DMS53 treated with DMSO at 0.1 percent for 48 hours (cell line): ENCODE data around the gene LTBP1.

Experiments
- DNase-seq: peaks from one replicate; lab custom pipeline; 2025; ENCODE audit not compliant: unreplicated experiment; lab: John Stamatoyannopoulos, UW

LTBP1 gene

DNA sequence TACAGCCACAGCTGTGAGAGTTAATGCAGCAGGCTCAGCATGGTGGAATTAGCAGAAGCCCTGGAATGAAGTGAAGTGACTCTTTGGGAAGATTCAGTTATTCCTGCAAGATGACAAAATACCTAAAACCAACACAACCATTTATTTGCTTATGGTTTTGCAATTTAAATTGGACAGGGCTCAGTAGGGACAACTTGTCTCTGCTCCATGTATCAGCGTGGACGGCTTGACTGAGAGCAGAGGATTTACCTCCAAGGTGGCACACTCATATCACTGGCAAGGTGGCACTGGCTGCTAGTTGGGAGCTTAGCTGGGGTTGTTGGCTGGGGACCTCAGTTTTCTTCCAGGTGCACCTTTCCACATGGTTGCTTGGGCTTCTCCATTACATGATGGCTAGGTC lies 58.3 kb downstream of the LTBP1 start:
- no peak for DNase-seq

- no peak for DNase-seq
These were observed 62.0 kb downstream of the LTBP1 start for GRCh38 chr2:33008716-33009115.

- no peak for DNase-seq
These were observed 62.5 kb downstream of the LTBP1 start for GRCh38 chr2:33009249-33009648.

DNA sequence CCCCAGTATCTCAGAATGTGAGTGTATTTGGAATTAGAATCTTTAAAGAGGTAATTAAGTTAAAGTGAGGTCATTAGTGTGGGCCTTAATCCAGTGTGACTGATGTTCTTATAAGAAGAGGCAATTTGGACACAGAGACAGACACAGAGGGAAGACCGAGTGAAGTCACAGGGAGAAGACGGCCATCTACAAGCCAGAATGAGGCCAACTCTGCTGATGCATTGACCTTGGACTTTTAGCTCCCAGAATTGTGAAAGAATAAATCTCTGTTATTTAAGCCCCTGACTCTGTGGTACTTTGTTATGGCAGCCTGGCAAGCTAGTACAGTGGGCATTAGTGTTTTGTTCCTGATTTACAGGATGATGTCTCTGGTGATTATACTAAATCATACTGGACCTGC lies 64.6 kb downstream of the LTBP1 start:
- DNase-seq, result no peak

GRCh38 chr2:33011941-33012340 lies 65.2 kb downstream of the LTBP1 start:
- DNase-seq, result no peak

GRCh38 chr2:33013684-33014110 lies 66.9 kb downstream of the LTBP1 start:
- DNase-seq, result no peak

GRCh38 chr2:33014268-33014667 lies 67.5 kb downstream of the LTBP1 start:
- no peak for DNase-seq

DNA sequence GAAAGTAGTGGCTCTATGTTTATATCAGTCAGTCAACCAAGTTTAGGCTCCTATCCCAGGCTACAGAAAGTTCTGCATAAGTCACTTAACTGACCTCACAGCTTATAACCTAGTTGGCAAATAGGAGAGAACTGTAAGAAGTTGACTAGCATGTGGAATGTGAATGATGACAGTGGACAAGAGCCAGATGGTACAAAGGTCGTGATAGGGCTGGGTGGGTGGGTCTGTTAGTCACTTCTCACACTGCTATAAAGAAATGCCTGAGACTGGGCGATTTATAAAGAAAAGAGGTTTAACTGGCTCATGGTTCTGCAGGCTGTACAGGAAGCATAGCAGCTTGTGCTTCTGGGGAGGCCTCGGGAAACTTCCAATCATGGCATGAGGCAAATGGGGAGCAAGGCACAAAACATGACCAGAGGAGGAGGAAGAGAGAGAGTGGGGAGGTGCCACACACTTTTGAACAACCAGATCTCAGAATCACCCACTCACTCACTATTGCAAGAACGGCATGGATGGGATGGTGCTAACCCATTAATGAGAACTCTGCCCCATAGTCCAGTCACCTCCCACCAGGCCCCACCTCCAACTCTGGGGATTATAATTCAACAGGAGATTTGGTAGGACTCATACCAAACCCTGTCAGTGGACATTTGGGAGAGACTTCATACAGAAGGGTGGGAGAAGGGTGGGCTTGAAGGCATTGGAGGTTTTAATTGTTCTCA lies 68.8 kb downstream of the LTBP1 start:
- no peak for DNase-seq

DNA sequence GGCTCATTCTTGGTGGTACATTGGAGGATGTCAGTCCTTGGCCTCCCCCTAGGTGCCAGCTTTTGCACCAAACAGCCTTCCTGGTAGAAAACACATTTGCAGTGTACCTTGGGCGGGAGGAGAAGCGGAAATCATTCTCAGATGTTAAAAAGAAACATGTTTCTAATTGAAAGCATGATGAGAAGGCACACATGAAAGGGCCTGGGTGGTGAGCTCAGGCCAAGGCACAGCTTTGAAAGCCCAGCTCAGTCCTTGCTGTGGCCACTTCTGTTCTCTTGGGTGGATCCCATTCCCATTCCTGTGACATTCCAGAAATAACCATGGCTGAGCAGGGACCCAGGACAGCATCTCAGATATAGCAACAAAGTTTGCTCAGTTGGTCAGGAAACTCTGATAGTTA lies 71.5 kb downstream of the LTBP1 start:
- no peak for DNase-seq

GRCh38 chr2:33019796-33020195 lies 73.0 kb downstream of the LTBP1 start:
- DNase-seq, result no peak

DNA sequence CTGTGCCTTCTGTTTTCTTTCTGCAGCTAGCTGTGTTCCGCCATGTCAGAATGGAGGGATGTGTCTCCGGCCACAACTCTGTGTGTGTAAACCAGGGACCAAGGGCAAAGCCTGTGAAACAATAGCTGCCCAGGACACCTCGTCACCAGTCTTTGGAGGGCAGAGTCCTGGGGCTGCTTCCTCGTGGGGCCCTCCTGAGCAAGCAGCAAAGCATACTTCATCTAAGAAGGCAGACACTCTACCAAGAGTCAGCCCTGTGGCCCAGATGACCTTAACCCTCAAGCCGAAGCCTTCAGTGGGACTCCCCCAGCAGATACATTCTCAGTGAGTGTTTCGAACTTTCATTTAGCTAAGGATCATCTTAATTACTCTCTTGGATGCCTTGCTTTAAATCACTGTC lies 74.1 kb downstream of the LTBP1 start:
- DNase-seq, result no peak

DNA sequence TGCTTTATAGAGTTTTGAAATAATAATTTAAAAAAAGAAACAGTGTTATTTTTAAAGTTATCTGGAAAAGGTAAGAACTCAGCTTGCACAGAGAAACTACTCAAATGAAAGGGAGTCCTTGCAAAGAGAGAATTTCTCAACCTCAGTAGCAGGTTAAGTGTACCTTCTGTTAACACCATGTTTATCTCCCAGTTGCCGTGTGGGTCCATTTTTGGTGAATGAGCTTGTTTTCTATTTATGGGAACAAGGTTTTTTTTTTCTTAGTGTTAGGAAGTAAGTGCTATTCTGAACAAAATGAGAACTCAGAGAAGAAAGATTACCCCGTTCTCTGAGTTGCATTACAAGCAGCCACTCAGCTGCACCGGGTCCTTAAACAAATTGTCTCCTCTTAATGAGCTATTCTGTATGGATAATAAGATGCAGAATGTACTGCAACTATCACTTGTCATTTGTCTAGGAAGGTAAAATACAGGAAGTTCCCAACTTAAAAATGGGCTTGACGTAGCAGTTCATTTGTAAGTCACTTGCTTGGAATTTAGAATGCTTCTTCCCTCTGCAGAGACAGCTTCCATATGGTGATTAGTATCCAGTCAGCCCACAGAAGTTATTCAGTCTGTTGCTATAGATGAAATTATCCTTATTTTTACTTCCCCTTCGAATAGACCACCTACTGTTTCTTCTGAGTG lies 74.9 kb downstream of the LTBP1 start:
- no peak for DNase-seq

DNA sequence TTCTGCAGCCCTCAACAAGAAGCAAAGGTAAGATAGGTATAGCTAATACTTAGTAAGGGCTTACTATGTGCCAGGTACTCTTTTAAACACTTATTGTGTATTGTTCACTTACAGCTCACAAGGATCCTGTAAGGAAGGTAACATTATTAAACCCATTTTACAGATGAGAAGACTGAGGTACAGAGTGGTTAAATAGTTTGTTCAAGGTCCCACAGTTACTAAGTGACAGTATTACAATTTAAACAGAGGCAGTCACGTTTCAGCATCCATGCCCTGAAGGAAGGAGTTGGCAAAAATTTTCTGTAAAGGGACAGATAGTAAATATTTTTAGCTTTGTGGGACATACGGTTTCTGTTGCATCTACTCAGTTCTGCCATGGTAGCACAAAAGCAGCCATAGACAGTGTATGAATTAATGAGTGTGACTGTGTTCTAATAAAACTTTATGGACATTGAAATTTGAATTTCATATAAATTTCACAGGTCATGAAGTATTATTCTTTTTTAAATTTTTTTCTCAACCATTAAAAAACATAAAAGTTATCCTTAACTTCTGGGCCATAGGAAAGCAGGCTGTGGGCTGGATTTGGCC lies 75.7 kb downstream of the LTBP1 start:
- no peak for DNase-seq

DNA sequence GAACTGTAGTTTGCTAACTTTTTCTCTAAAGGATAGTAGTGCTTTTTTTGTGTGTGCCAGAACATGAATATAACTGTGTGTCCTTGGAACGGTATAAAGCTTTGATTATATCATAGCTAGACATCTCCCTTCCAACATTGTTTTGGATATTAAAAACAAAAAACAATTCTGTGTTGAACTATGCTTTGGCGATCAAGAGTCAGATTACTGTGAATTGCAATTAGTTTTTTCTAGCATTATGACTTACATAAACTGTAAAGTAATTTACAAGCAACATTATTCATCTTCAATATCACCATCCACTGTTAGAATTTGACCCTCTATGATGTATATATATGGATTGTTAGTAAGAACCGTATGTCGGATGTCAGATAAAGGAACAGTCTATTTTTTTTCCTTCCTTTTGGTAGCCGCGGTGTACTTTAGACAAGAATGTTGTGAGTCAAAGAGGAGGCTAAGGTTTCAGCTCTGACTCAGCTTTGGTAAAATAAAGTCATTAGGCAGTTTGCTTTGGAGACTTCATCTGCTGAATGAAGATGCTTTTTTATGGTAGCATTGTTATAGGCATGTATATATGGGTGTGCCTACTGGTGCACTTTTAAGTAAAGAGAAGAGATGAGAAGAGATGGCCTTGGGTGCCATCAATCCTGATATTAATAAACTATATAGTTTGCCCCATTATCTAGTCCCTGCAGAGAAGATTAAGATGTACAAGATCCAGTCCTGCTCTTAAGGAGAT lies 76.4 kb downstream of the LTBP1 start:
- DNase-seq, result no peak

DNA sequence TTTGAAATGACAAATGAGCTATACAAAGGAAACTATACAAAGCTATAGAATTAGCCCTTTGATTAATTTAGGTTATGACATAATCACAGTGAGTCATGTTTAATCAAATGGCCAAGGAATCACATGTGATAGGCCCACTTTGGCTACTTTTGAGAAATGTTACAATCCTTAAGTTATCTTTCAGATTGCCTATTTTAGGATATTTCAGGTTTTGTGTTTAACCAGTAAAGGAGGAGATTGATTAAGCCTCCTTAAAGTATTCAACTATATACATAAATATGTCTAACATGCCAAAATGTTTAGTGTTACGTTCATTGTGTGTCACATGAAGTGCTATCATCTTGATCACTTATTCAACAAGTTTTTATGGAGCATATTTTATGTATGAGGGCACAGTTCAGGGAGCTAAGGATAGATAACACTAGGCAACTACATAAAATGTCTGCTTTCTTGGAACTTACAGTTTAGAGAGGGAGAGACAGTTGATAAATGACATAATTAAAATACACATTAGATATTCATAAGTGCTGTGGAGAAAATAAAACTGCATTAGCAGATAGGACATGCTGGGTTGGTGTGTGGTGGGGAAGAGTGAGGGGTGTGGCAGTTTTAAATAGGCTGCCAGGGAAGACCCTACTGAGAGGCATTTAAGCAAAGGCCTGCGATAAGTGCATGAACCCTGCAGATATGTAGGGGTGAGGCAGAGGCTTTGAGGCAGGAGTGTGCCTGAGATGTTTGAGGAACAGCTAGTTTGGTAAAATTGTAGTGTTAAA lies 77.2 kb downstream of the LTBP1 start:
- no peak for DNase-seq

DNA sequence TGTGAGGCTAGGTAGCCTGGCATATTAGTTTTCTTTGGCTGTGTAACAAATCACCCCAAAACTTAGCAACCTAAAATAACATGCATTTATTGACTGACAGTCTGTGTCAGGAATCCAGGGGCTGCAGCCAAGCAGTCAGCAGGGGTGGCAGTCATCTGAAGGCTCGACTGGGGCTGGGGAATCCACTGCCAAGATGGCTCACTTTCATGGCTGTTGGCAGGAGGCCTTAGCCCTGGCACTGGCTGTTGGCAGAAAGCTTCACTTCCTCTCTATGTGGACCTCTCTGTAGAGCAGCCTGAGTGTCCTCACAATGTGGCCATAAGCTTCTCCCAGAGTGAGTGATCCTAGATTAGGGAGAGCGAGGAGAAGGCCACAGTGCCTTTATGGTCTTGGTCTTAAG lies 78.0 kb downstream of the LTBP1 start:
- no peak for DNase-seq

DNA sequence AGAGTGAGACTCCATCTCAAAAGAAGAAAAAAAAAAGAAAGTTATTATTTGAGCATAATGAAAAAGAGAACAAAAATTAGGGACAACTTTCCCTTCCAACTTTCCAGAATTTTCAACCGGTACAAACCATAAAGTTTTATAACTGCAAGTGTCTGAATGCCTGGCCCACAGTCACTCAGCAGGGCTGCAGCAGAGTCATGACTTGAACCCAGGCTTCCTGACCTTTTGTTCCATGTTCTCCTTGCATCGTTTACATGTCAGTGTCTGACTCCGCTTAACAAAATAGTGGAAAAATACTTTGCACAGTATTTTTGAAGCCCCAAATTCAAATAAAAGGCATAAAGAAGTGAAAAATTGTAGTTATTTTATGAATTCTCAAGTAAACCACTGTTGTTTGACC lies 82.7 kb downstream of the LTBP1 start:
- DNase-seq, result no peak

DNA sequence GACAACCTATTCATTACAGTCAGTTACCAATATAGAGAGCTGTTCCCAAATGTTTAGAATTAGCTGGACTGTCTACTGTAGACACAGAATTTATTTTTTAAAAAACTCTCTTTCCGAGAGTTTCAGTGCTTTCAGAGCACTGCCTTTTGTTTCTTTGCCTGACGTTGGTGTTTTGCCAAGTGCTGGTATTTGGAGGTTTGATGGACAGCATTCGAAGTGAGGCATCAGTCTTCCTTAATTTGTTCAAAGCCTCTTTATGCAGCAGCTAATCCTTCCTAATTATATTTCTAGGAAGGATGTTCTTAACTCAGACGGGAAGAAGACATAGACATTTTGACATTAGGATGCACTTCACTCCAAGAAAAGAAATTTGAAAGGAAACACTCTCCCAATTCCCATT lies 83.2 kb downstream of the LTBP1 start:
- no peak for DNase-seq

- no peak for DNase-seq
These were observed 83.6 kb downstream of the LTBP1 start for GRCh38 chr2:33030326-33030725.

DNA sequence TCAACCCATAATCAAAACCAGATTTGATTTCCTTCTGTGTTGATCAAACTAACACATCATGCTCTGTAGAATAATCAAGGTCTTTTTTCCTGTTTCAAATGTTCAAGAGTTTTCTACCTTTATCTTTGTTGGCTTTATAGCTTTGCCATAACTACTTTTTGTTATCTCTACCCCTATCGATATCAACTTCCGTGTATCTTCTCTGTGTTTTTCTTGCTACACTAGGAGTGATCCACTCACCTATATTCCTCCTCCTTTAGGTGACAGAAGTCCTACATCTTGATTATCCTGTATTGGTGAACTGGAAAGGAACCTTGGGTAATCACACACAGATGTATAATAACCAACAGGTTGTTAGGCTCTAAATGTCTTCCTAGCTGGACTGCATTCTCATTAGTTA lies 85.5 kb downstream of the LTBP1 start:
- no peak for DNase-seq

DNA sequence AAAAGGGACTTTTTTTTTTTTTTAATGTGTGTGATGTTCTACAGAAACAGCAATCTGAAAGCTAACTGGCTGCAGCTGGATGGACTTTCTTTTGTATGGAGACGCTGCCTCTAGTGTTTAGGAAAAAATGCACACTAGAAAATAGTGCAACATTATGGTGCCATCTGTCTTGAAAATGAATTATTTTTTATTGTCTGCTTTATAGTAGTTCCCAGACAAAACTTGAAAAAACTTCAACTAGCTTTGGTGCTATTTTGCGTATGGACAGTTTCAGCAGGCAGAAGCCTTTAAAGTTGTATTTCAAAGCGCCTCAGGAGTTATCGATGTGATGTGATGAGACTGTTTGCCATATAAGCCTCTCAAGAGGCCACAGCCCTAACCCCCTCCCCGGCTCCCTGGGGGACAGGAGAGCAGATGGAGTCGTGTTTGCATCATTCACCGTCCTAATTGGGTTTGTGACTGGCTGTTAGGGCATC lies 86.9 kb downstream of the LTBP1 start:
- DNase-seq, result peak; percentile 6
